SK-N-SH treated with all-trans-retinoic acid at 6 μM for 48 hours (cell line): Measurements from ENCODE around the gene PDCD1.

Experiments used
- ARNTL ChIP-seq: fragments of 450-650 bp; formaldehyde crosslinking; IDR thresholded peaks from 2 replicates; pipeline ENCODE4 v1.5.0; 2020; ENCODE audit warnings: low read depth, mild to moderate bottlenecking, moderate library complexity, borderline replicate concordance
- CREB5 ChIP-seq: fragments of 250-450 bp; sonication (Bioruptor Pico); IDR thresholded peaks from 2 replicates; pipeline ENCODE4 v1.5.1; 2020; ENCODE audit warnings: low read depth, mild to moderate bottlenecking, moderate library complexity
- CSDC2 ChIP-seq: fragments of 250-450 bp; sonication (Bioruptor Pico); IDR thresholded peaks from 2 replicates; pipeline ENCODE4 v1.5.0; 2020; ENCODE audit warnings: mild to moderate bottlenecking, moderate library complexity
- ISL1 ChIP-seq: fragments of 250-450 bp; sonication (Bioruptor Pico); IDR thresholded peaks from 2 replicates; pipeline ENCODE4 v2.1.2; 2022; ENCODE audit warnings: mild to moderate bottlenecking, moderate library complexity
- OSR1 ChIP-seq: fragments of 250-450 bp; sonication (Bioruptor Pico); IDR thresholded peaks from 2 replicates; pipeline ENCODE4 v1.8.0; 2022; ENCODE audit warnings: moderate library complexity, mild to moderate bottlenecking, inconsistent platforms
- PATZ1 ChIP-seq: fragments of 250-450 bp; sonication (Bioruptor Pico); IDR thresholded peaks from 2 replicates; pipeline ENCODE4 v1.8.0; 2020; ENCODE audit warnings: mild to moderate bottlenecking, moderate library complexity, borderline replicate concordance
- PPARA ChIP-seq: fragments of 250-450 bp; sonication (Bioruptor Pico); IDR thresholded peaks from 2 replicates; pipeline ENCODE4 v1.5.0; 2020; ENCODE audit warnings: mild to moderate bottlenecking, borderline replicate concordance
- RARB ChIP-seq: fragments of 250-450 bp; sonication (Bioruptor Pico); IDR thresholded peaks from 2 replicates; pipeline ENCODE4 v1.8.0; 2021; ENCODE audit warnings: mild to moderate bottlenecking, moderate library complexity
- TCF4 ChIP-seq: fragments of 250-450 bp; sonication (Bioruptor Pico); IDR thresholded peaks from 2 replicates; pipeline ENCODE4 v1.8.0; 2021; ENCODE audit warnings: mild to moderate bottlenecking, moderate library complexity, borderline replicate concordance
- TOX ChIP-seq: fragments of 250-450 bp; sonication (Bioruptor Pico); IDR thresholded peaks from 2 replicates; pipeline ENCODE4 v1.8.0; 2021; ENCODE audit warnings: mild to moderate bottlenecking, moderate library complexity, borderline replicate concordance
- ZC3H10 ChIP-seq: fragments of 250-450 bp; sonication (Bioruptor Pico); IDR thresholded peaks from 2 replicates; pipeline ENCODE4 v1.5.1; 2021; ENCODE audit warnings: mild to moderate bottlenecking, moderate library complexity
- ZFP3 ChIP-seq: fragments of 250-450 bp; sonication (Bioruptor Pico); IDR thresholded peaks from 2 replicates; pipeline ENCODE4 v1.5.0; 2020; ENCODE audit warnings: mild to moderate bottlenecking, moderate library complexity
- ZNF8 ChIP-seq: fragments of 450-650 bp; formaldehyde crosslinking; IDR thresholded peaks from 2 replicates; pipeline ENCODE4 v1.5.0; 2020; ENCODE audit warnings: mild to moderate bottlenecking, moderate library complexity
- TF ChIP-seq, protein P1 (sequence below): fragments of 250-450 bp; sonication (Bioruptor Pico); IDR thresholded peaks from 2 replicates; pipeline ENCODE4 v1.5.1; 2021; ENCODE audit warnings: mild to moderate bottlenecking, moderate library complexity

DNA sequence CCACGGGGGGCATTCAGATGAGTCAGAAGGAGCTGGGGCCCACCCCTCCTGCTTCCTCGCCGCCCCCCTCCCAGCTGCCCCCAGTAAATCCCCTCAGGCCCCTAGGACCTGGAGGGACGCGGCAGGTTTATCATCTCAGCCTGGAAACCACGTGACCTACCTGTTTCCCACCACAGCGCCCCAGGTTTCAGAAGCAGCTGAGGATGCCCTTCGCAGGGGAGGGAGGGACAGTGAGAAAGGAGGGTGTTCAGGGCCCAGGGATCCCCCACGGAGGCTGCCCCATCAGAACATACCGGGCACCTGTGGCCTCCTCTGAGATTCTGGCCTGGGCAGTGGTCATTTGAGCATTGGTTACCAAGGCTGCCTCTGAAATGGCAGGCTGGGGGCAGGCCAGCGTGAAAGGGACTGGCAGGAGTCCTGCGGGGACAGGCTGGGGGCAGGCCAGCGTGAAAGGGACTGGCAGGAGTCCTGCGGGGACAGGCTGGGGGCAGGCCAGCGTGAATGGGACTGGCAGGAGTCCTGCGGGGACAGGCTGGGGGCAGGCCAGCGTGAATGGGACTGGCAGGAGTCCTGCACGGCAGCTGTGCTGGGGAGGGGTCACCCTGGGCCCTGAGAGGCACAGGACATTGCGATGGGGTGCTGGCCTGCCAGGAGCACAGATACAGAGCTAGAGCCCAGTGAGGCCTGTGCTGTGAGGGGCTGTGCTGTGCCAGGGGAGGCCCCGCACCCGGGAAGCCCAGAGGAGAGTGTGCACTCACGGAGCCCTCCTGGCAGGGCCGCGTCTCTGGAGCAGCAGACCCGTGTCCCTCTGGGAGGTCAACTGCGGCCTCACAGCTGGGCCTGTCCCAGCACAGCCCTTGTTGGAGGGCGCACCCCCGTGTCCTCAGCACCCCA lies 48.1 kb downstream of the PDCD1 start:
- TF ChIP-seq ISL1 (CRISPR knock-in tag), result no peak
- no peak for TF ChIP-seq ZNF8
- TF ChIP-seq, protein P1, sequence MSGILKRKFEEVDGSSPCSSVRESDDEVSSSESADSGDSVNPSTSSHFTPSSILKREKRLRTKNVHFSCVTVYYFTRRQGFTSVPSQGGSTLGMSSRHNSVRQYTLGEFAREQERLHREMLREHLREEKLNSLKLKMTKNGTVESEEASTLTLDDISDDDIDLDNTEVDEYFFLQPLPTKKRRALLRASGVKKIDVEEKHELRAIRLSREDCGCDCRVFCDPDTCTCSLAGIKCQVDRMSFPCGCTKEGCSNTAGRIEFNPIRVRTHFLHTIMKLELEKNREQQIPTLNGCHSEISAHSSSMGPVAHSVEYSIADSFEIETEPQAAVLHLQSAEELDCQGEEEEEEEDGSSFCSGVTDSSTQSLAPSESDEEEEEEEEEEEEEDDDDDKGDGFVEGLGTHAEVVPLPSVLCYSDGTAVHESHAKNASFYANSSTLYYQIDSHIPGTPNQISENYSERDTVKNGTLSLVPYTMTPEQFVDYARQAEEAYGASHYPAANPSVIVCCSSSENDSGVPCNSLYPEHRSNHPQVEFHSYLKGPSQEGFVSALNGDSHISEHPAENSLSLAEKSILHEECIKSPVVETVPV (CRISPR knock-in tag), result no peak
- no peak for TF ChIP-seq TOX
- TF ChIP-seq ARNTL (CRISPR knock-in tag), result no peak
- TF ChIP-seq OSR1 (CRISPR knock-in tag), result no peak
- no peak for TF ChIP-seq ZC3H10 (CRISPR knock-in tag)
- TF ChIP-seq PPARA, result no peak
- no peak for TF ChIP-seq ZFP3 (CRISPR knock-in tag)
- TF ChIP-seq TCF4 (CRISPR knock-in tag), result no peak
- no peak for TF ChIP-seq PATZ1 (CRISPR knock-in tag)
- TF ChIP-seq CSDC2, result no peak
- TF ChIP-seq RARB (CRISPR knock-in tag), result no peak
- no peak for TF ChIP-seq CREB5
